Vagina (tissue), 2 donors: Measurements from ENCODE around the gene CELA3A.

ENCODE experiments used
- CTCF ChIP-seq, 3 experiments: fragments of 450-650 bp in 2 of 3; fragments of 200-600 bp in 1 of 3; sonication (generic) in 1 of 3; IDR thresholded peaks; one replicate each; pipeline ENCODE4 v1.5.1; 2017 to 2019; ENCODE audit warnings: antibody characterized with exemption in 3 of 3, mild to moderate bottlenecking in 2 of 3, moderate library complexity in 2 of 3
- POLR2A ChIP-seq, 2 donors: fragments of 450-650 bp; IDR thresholded peaks; one replicate each; pipeline ENCODE4 v1.6.1; 2017; ENCODE audit warnings: antibody characterized with exemption in 2 of 2, mild to moderate bottlenecking in 2 of 2, moderate library complexity in 2 of 2
- POLR2AphosphoS5 ChIP-seq, 2 donors: sonication (generic); formaldehyde crosslinking; IDR thresholded peaks; one replicate each; pipeline ENCODE4 v1.9.0; 2017; ENCODE audit warnings: antibody characterized with exemption in 2 of 2, mild to moderate bottlenecking in 2 of 2, low read depth in 1 of 2; ENCODE audit not compliant: insufficient read depth in 1 of 2

GRCh38 chr1:22031214-22031962 lies 29.9 kb downstream of the CELA3A start:
- no peak for TF ChIP-seq POLR2AphosphoS5 (IDR thresholded peaks at IDR 0.05; ENCODE audit: insufficient read depth in 1 of 2, low read depth in 1 of 2)
- TF ChIP-seq CTCF (IDR thresholded peaks at IDR 0.05), result no peak
- no peak for TF ChIP-seq POLR2A (IDR thresholded peaks at IDR 0.05)
